Measurements from ENCODE around the gene LSM4.

LSM4 gene

GRCh38 chr19:18274219-18274780 is 48.6 kb downstream of the LSM4 start, which contains the start of gene IQCN:
TSS of gene IQCN (minus strand) at chr19:18274452. CDS start at chr19:18269478, 4,974 bp downstream.
- no peak for DNase-seq

- DNase-seq, result no peak
These were observed 49.2 kb downstream of the LSM4 start for GRCh38 chr19:18273561-18274218.

GRCh38 chr19:18271433-18271841 is 51.4 kb downstream of the LSM4 start:
- no peak for DNase-seq

- no peak for DNase-seq
These were observed 52.5 kb downstream of the LSM4 start for GRCh38 chr19:18270326-18270725.

GRCh38 chr19:18269070-18269723 is 53.7 kb downstream of the LSM4 start:
- DNase-seq, result no peak

GRCh38 chr19:18266771-18267686 is 55.8 kb downstream of the LSM4 start:
- DNase-seq, result no peak

- DNase-seq, result no peak
These were observed 57.3 kb downstream of the LSM4 start for GRCh38 chr19:18265582-18265981.

GRCh38 chr19:18264971-18265540 is 57.8 kb downstream of the LSM4 start:
- DNase-seq, result no peak

GRCh38 chr19:18264137-18264854 is 58.6 kb downstream of the LSM4 start:
- no peak for DNase-seq

GRCh38 chr19:18263324-18264136 is 59.3 kb downstream of the LSM4 start:
- no peak for DNase-seq

- no peak for DNase-seq
These were observed 60.0 kb downstream of the LSM4 start for GRCh38 chr19:18262917-18263316.

GRCh38 chr19:18262144-18262543 is 60.7 kb downstream of the LSM4 start:
- no peak for DNase-seq

- DNase-seq, result no peak
These were observed 61.4 kb downstream of the LSM4 start for GRCh38 chr19:18261474-18261873.

- no peak for DNase-seq
These were observed 63.0 kb downstream of the LSM4 start for GRCh38 chr19:18259893-18260292.

- DNase-seq, result no peak
These were observed 65.1 kb downstream of the LSM4 start for GRCh38 chr19:18257503-18258470.

Measured in NCI-H2171 (cell line).